H54 (cell line): Measurements from ENCODE around the gene ANAPC2.

ENCODE experiments used
- DNase-seq: peaks from one replicate; pipeline ENCODE4 v3.0.0; 2011; ENCODE audit warnings: low spot score, mixed read lengths; ENCODE audit not compliant: insufficient read length
- FAIRE-seq: peaks from 3 replicates; lab custom pipeline; 2011; peaks lifted over from hg19 to GRCh38; lab: Jason Lieb, UNC
- POLR2A ChIP-seq: IDR thresholded peaks from 2 replicates; pipeline ENCODE4 v1.6.1; 2011; ENCODE audit warnings: low read depth, mild to moderate bottlenecking, low read length

Gene ANAPC2, protein sequence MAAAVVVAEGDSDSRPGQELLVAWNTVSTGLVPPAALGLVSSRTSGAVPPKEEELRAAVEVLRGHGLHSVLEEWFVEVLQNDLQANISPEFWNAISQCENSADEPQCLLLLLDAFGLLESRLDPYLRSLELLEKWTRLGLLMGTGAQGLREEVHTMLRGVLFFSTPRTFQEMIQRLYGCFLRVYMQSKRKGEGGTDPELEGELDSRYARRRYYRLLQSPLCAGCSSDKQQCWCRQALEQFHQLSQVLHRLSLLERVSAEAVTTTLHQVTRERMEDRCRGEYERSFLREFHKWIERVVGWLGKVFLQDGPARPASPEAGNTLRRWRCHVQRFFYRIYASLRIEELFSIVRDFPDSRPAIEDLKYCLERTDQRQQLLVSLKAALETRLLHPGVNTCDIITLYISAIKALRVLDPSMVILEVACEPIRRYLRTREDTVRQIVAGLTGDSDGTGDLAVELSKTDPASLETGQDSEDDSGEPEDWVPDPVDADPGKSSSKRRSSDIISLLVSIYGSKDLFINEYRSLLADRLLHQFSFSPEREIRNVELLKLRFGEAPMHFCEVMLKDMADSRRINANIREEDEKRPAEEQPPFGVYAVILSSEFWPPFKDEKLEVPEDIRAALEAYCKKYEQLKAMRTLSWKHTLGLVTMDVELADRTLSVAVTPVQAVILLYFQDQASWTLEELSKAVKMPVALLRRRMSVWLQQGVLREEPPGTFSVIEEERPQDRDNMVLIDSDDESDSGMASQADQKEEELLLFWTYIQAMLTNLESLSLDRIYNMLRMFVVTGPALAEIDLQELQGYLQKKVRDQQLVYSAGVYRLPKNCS

GRCh38 chr9:137188490-137189296, at the start of gene ANAPC2, which contains the start of gene SSNA1:
ANAPC2 (minus strand) TSS chr9:137188560; CDS start chr9:137188532, 28 bp downstream.
SSNA1 (plus strand) TSS chr9:137188676; CDS start chr9:137188727, 51 bp downstream.
- DNase-seq = peak; percentile 99
- TF ChIP-seq POLR2A = peak; percentile 84
- FAIRE-seq = peak; percentile 15

- no peak for FAIRE-seq
- no peak for TF ChIP-seq POLR2A
- no peak for DNase-seq
These were observed 48.6 kb upstream of the ANAPC2 start for GRCh38 chr9:137236936-137237421.

DNA sequence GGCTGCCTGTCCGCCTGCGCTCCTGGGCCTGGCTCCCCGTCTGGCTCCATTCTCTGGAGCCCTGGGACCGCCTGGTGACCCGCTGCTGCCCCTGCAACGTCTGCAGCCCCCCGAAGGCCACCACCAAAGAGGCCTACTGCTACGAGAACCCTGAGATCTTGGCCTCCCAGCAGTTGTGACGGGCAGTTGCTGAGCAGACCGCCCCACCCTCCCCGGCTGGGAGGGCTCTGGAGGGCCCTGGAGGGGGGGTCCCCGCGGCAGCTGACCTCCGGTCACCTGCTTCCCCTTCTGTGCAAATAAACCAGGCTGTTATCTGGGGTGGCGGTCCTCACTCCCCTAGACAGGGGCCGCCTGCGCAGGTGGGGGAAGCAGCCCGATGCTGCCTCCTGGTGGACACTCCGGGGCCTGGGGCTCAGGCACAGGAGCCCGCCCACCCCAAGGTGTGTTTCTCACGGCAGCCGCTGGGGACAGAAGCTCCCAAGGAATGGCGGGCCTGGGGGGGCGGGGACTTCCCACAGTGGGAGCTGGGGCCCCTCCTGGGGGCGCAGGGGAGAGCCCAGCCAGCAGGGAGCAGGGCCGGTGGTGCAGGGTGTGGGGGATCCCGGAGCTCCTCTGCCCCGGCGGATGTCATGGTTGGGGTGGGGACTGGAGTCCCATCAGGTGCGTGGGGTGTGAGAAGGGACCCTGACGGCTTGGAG, 48.0 kb upstream of the ANAPC2 start:
- no peak for TF ChIP-seq POLR2A
- FAIRE-seq (no peak), DNase-seq (peak; percentile 98)

DNA sequence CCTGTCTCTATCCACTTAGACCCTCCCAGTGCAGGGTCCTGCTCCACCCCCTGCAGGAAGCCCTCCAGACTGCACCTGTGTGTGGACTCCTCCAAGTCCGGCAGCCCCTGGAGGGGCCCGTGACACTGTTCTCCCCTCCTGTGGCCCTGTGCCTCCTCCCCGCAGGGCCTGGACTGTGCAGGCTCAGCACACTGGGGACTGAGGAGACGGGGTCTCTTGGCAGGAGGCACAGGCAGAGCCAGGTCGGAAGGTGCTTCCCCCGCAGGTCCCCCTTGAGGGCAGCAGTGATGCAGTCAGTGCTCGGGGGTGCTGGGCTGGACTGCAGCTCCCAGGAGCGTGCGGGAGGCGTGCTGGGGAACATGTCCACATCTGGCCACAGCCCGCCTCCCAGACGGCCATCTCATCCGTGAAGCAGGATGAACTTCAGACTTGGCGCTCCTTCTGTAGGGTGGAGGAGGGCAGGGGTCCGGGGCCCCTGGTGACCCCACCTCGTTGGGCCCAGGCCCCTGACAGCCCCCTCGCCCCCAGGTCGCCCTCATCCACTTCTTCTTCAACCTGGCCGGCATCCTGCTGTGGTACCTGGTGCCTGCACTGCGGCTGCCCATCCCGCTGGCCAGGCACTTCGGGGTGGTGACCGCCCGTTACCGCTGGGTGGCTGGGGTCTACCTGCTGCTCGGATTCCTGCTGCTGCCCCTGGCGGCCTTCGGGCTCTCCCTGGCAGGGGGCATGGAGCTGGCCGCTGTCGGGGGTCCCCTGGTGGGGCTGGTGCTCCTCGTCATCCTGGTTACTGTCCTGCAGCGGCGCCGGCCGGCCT, 47.3 kb upstream of the ANAPC2 start:
- DNase-seq (no peak), FAIRE-seq (no peak)
- no peak for TF ChIP-seq POLR2A

DNA sequence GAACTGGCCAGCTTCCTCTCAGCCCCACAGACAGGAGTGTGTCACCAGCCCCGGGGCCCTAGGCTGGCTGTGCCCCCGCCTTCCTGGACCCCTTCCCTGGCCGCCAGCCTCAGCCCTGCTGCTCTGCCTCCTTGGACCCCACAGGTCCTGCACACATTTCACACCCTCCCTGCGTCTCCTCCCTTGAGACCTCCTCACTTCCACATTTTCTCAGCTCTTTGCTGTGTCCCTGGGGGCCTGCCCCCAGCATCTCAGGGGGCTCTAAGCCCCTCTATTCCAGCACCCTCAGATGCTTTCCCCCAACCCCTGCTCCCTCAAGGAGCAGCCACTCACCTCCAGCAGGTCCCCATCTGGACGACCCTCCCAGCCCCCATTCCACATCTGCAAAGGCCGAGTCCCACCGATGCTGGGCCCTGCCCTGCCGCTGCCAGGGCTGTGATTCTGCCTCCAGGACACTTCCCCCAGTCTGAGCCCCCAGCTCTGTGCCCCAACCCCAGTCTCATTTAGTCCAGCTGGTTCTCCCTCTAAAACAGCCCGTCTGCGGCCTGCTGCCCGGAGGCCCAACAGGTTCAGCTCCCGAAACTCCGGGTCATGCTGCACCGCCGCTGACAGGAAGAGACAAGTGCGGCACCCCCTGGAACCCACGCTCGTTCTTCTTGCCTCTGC, 46.5 kb upstream of the ANAPC2 start:
- no peak for FAIRE-seq
- DNase-seq = no peak
- no peak for TF ChIP-seq POLR2A

- no peak for DNase-seq
- TF ChIP-seq POLR2A = no peak
- FAIRE-seq = no peak
These were observed 45.8 kb upstream of the ANAPC2 start for GRCh38 chr9:137234055-137234697.

GRCh38 chr9:137233143-137233980, 45.0 kb upstream of the ANAPC2 start:
- no peak for TF ChIP-seq POLR2A
- DNase-seq = no peak
- FAIRE-seq = no peak

DNA sequence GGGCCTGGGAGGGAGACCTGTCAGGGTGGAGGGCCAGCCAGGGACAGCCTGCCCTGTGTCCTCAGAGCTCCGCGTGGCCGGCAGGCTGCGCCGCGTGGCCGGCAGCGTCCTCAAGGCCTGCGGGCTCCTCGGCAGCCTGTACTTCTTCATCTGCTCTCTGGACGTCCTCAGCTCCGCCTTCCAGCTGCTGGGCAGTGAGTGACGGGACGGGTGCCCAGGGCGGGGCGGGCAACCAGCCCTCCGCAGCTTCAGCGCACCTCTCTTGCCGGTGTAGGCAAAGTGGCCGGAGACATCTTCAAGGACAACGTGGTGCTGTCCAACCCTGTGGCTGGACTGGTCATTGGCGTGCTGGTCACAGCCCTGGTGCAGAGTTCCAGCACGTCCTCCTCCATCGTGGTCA, 44.1 kb upstream of the ANAPC2 start:
- FAIRE-seq (no peak), DNase-seq (no peak)
- TF ChIP-seq POLR2A = no peak

DNA sequence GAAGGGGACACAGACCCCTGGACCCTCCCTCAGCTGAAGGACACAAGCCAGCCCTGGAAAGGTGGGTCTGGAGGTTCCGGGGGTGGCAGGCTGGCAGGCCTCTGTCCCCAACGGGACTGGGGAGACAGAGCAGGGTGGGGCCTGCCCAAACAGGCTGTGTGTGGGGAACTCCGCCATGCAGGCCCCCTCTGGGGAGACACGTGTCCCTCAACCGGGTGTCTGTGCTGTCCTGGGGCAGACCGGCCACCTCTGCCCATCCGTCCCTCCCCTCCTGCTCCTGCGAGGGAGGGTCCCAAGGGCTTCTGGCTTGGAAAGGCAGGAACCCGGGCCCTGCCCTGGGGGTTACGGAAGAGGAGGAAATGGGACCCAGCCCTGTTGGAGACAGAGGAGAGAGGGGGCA, 43.7 kb upstream of the ANAPC2 start:
- FAIRE-seq = no peak
- DNase-seq = no peak
- TF ChIP-seq POLR2A = no peak

- TF ChIP-seq POLR2A = no peak
- DNase-seq (no peak), FAIRE-seq (no peak)
These were observed 43.1 kb upstream of the ANAPC2 start for GRCh38 chr9:137231372-137232039.
